ENCODE measurements around the gene SH2D6.

DNA sequence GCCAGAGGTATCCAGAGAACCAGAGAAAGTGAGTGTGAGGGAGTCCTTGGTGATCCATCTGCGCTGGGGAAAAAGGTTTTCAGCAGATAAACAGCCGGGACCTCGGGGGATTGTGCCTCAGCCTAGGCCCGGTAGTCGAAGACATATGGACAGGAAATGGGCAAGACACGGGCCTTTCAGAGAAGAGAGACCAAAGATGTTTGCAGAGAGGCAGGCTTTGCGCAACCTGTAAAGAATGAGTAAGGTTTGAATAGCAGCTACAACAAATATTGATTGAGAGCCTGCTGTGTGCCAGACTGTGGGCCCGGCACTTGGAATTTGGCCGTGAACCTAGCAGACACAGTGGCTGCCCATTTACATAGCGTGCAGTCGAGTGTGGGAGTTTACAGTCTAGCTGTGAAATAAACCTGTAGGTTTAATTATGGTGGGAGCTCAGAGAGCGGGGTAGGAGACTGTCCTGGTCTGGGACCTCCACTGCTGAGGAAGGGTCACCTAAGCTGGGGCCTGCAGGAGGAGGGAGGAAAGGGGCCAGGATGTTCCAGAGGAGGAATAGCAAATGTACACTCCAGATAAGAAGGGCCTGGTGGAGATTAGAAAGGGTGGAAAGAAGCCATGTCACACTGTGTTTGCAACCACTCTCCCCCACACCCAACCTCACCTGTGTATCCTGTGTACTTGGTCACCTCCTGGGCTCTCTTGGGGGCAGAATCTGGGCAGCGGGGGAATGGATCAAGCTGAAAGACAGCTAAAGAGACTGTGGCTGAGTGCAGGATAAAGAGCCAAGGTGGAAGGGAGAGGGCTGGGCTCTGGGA, 3.0 kb downstream of the SH2D6 start:
- TF ChIP-seq, protein P1, sequence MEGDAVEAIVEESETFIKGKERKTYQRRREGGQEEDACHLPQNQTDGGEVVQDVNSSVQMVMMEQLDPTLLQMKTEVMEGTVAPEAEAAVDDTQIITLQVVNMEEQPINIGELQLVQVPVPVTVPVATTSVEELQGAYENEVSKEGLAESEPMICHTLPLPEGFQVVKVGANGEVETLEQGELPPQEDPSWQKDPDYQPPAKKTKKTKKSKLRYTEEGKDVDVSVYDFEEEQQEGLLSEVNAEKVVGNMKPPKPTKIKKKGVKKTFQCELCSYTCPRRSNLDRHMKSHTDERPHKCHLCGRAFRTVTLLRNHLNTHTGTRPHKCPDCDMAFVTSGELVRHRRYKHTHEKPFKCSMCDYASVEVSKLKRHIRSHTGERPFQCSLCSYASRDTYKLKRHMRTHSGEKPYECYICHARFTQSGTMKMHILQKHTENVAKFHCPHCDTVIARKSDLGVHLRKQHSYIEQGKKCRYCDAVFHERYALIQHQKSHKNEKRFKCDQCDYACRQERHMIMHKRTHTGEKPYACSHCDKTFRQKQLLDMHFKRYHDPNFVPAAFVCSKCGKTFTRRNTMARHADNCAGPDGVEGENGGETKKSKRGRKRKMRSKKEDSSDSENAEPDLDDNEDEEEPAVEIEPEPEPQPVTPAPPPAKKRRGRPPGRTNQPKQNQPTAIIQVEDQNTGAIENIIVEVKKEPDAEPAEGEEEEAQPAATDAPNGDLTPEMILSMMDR (IDR thresholded peaks at IDR 0.05; ENCODE audit: insufficient read depth, low read length) = no peak
- TF ChIP-seq GABPA (IDR thresholded peaks at IDR 0.05; ENCODE audit: low read depth) (no peak), POLR2AphosphoS5 (IDR thresholded peaks at IDR 0.05; ENCODE audit: low read depth) (no peak), SPI1 (IDR thresholded peaks at IDR 0.05; ENCODE audit: borderline replicate concordance, low read depth) (no peak)
